Measurements from ENCODE around the gene VTCN1. TPM values are rescaled to one million over a fixed set of nuclear protein-coding genes. Genes with fewer than 3 reads are reported as not detected.
A peak's percentile ranks its signal among the peaks of the same experiment; 100 is the strongest.
"Not testable (repeated sequence)": the region's sequence is repeated elsewhere in the genome, so short reads cannot be mapped to it uniquely, and the experiment has no call there.

The VTCN1 gene, protein sequence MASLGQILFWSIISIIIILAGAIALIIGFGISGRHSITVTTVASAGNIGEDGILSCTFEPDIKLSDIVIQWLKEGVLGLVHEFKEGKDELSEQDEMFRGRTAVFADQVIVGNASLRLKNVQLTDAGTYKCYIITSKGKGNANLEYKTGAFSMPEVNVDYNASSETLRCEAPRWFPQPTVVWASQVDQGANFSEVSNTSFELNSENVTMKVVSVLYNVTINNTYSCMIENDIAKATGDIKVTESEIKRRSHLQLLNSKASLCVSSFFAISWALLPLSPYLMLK
- not detected for total RNA-seq

DNA sequence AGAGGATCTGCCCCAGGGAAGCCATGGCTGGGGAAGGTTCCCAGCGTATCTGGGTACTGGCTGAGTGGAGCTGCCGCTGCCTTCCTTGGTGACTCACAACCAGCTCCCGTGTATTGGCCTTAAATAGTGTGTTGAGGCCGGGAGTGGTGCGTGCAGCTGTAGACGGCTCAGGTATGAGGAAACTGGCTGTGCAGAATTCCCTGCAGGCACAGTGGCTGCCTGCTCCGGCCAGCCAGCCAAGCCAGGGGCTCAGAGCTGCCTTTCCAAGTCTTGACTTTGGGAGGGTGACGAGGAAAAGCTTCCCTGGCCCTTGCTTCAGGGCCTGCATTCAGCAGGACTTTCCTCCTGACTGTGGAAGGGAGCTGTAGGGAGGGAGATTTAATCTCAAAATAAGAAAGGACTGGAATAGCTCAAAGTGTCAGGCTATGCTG lies at the start of gene VTCN1:
TSS of gene VTCN1 (minus strand) at position 97 of the 431 bp plus-strand sequence. CDS start at position 25, 72 bp downstream.
- ATAC-seq (no peak), DNase-seq (ENCODE audit: low spot score) (no peak)
- intact Hi-C loops (cut with DNase I), result no loop called here

DNA sequence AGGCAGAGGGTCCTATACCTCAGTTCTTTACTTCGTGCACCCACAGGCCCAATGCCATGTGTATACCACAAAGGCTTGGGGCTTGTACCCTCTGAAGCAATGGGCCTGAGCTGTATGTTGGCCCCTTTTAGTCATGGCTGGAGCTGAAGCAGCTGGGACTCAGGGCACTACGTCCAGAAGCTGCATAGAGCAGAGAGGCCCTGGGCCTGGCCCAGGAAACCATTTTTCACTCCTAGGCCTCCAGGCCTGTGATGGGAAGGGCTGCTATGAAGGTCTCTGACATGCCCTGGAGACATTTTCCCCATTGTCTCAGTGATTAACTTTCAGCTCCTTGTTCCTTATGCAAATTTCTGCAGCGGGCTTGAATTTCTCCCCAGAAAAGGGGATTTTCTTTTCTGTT lies 48.1 kb upstream of the VTCN1 start:
- ATAC-seq, result no peak
- DNase-seq (ENCODE audit: low spot score), result no peak
- intact Hi-C loops (cut with DNase I), result no loop called here

DNA sequence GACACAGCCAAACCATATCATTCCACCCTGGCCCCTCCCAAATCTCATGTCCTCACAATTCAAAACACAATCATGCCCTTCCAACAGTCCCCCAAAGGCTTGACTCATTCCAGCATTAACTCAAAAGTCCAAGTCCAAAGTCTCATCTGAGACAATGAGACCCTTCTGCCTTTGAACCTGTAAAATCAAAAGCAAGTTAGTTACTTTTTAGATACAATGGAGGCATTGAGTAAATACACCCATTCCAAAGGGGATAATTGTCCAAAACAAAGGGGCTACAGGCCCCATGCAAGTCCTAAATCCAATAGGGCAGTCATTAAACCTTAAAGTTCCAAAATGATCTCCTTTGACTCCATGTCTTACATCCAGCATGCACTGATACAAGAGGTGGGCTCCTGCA lies 47.3 kb upstream of the VTCN1 start:
- DNase-seq (ENCODE audit: low spot score); intact Hi-C loops (cut with DNase I); ATAC-seq: not testable (repeated sequence)

DNA sequence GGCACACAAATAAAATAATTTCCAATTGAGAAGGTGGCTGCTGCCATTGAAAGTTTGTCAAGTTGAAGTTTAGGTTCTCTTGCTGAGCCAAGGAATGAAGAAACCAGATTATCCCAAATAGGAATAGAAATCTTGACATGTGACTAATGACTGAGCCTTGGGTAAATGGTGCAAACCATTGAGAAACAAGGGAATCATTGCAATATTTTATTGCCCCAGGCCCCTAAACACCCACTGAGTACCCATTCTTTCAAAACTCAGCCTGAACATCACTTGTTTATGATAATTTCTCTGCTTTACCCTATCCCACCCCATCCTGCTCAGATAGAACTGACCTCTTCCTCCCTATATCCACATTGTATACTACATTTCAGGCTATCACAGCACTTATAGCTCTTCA lies 46.6 kb upstream of the VTCN1 start:
- no peak for ATAC-seq
- intact Hi-C loops (cut with DNase I), result no loop called here
- no peak for DNase-seq (ENCODE audit: low spot score)

DNA sequence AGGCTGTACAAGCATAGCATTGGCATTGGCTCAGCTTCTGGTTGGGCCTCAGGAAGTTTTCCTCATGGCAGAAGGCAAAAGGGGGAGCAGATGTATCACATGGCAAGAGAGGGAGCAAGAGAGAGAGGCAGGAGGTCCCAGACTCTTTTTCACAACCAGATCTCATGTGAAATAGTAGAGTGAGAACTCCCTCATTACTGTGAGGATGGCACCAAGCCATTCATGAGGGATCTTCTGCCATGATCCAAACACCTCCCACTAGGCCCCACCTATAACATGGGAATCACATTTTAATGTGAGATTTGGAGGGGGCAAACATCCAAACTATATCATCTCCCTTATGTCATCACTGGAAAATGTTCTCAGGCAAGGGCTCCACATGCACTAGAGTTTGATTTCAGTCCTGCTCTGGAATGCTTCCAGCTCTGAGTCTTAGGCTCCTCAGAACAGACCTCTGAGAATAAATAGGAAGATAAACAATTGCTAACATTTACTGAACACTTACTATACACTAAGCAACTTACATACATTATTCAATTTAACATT lies 39.4 kb upstream of the VTCN1 start:
- DNase-seq (ENCODE audit: low spot score), result no peak
- intact Hi-C loops (cut with DNase I), result no loop called here
- ATAC-seq, result no peak

DNA sequence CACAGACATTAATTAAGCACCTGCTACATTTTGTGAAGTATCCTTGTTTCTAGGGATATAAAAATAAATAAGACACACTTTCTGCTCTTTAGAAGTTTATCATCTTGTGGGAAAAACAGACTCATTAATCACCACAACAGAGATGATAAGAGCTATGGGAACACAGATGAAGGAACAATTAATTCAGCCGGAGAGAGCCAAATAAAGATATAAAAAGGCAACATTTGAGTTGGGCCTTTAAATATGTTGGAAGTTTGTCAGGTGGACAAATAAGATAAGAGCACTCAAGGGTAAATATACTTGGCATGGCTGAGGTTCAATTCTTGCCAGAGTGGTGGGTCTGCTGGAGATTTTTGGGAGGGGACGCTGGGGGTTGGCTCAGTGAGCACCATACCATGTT lies 34.2 kb upstream of the VTCN1 start:
- DNase-seq (ENCODE audit: low spot score) (no peak), ATAC-seq (no peak)
- intact Hi-C loops (cut with DNase I), result no loop called here

DNA sequence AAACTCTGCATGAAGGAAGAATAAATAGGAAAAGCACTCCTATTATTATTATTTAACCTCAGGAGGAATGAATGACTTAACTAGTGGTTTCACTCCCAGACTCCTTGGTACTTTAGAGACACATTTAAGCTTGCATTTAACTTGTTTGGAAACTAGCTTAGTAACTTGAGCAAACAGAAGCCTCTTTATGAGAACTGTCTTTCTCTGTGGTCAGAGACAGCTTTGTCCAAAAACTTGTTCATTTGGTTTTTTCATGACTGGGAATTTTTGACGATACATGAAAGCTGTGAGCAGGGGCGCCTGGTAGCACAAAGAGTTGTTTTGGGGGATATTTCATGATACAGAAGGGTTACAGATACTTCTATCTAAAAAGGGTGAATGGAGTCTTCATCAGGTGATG lies 33.6 kb upstream of the VTCN1 start:
- ATAC-seq (no peak), DNase-seq (ENCODE audit: low spot score) (no peak)
- intact Hi-C loops (cut with DNase I), result no loop called here

DNA sequence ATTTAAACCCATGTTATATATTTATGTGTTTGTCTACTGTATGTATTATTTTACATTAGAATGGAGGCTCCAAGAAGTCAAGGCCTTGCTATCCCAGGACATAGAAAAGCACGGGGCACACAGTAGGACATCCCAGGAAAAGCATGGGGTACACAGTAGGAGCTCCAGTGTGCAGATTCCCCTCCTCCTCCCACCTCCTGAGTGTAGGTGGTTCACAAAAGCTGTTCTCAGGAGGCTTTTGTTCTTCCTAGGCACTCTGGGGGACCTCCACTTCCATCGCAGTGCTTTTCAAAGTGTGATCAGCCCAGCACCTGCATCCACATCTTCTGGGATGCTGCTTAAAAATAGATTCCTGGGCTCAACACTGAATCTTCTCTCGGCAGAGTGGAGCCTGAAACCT lies 30.8 kb upstream of the VTCN1 start:
- DNase-seq (ENCODE audit: low spot score), result no peak
- ATAC-seq, result no peak
- intact Hi-C loops (cut with DNase I), result no loop called here

DNA sequence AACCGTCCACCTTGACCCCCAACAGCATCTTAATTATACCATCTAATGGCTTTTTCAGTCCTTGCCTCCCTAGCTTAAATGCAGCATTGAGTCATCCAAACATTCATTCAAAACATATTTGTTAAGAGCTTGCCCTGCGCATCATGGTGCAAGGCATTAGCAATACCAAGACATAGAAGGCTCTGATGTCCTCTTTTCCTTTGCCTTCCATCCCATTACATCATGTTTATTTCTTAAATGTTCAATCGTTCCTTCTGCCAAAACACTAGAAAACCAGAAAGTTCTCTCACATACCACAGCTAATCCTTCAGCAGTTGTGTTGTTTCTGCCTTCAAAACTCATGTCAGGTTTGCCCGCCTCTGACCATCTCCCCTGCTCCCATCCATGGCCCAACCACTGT lies 29.8 kb upstream of the VTCN1 start:
- intact Hi-C loops (cut with DNase I), result no loop called here
- no peak for ATAC-seq
- DNase-seq (ENCODE audit: low spot score), result no peak

DNA sequence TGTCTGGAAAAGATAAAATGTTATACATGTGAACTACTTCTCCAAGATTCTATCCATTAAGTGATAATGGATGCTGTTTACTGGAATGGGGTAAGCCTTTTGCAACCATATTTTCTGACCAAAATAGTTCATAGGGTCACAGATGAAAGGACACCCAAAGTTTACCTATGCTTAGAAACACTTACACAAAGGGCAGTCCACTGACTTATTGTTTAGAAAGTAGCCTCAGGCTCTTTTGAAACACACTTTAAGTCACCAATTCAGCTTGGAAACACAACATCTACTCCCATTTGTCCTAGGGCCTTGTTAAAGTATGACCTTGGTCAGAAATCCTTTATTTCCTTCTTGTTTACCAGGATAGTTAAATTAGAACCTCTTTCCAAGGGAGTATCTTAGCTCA lies 28.7 kb upstream of the VTCN1 start:
- intact Hi-C loops (cut with DNase I), result no loop called here

DNA sequence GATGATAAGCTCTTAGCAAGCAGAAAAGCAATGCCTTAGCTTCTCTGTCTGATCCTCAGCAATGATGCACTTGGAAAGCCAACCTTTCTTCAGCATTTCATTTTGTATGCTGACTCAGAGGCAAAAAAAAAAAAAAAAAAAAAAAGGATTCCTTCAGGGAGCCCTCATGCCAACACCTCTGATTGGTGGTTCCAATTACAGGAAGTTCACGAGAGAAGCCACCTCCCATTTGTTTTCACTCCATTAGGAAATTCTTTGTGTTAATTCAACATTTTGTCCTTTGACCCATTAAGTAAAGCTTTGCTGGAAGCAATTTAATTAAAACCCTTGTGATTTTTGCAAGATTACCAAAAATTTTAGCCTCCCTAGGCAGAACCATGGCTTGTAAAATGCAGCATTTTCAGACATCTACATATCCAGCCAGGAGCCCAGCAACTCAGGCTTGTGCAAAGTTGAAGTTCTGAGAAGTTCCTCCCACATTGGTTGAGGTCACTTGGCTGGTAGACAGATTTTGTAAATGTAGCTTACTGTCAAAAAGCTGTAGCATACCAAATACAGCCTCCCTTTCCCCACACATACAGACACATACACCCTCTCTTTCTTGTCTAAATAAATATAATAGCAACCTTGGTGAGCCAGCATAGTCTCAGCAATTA lies 27.1 kb upstream of the VTCN1 start:
- no peak for DNase-seq (ENCODE audit: low spot score)
- intact Hi-C loops (cut with DNase I), result no loop called here
- ATAC-seq, result peak; percentile 59

More for the DNA sequence above, 28.7 kb upstream of the VTCN1 start:
- no peak for ATAC-seq
- DNase-seq (ENCODE audit: low spot score), result no peak

DNA sequence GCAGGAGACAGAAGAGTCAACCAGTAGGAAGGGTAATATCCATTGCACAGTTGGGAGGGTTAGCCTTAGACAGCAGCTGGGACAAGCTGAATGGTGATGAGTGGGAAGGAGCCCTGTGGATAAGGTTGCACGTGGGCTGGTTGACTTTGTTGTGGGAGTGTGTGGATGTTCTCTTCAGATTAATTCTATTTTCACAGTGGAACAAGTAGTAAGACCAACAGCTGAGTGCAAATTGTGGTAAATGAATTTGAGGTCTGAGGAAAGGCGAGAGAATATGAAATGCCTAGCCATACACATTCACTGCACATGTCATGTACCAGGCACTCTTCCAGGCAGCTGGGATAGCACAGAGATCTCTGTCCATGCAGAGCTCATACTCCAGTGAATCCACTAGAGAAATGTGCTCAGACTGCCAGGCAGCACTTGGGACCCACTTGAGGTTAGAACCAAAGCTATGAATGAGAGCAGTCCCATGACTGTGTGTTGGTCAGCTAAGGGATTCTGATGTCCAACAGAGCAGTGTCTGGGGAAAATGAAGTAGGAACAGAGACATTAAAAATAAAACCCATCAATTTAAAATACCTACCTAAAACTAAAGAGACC lies 25.2 kb upstream of the VTCN1 start:
- ATAC-seq (no peak), DNase-seq (ENCODE audit: low spot score) (no peak)
- intact Hi-C loops (cut with DNase I), result no loop called here

DNA sequence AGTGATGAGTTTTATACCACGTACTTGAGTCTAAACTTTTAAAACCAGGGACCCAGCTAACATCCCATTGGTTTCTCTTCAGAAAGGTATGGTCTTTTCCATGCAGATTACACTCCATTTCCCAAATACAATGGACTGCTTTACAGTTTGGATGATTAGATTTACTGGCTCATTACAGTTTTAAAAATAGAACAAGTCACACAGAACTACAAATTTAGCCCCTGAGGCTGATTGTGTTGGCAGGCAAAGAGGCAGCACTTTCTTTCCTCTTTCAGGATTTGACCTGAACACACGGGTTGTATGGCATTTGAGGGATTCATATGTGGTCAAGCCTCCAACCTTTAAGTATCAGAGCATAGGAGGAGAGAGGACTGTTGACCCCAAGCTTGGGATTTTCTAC lies 21.8 kb upstream of the VTCN1 start:
- intact Hi-C loops (cut with DNase I), result no loop called here
- DNase-seq (ENCODE audit: low spot score), result no peak
- ATAC-seq, result no peak

DNA sequence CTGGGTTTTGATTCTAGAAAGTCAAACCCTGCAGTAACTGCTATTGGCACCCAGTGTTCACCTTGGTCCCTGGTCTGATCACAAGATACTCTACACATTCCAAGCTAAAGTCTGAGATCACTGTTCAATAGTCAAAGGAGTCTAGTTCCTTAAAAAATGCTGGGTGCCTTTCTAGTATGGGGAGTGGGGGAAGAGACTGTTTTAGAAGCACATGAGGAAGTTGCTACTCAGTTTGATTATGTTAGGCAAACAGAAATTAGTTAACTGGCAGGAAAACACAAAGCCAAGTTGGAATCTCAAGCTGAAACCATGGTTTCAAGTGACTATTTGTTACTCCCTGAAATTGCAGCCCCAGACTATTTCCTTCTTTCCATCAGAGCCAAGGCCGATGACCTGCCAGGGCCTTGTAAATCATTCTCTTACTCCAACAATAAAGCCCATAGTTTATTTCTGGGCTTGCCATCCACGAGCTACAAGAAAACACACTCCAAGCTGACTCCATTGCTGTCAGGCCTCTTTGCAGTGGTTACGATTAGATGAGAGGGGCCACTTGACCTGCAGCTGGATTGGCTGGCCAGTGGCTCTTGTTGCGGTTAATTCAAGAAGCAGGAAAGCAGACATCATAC lies 21.1 kb upstream of the VTCN1 start:
- ATAC-seq, result no peak
- intact Hi-C loops (cut with DNase I), result no loop called here
- DNase-seq (ENCODE audit: low spot score), result no peak

DNA sequence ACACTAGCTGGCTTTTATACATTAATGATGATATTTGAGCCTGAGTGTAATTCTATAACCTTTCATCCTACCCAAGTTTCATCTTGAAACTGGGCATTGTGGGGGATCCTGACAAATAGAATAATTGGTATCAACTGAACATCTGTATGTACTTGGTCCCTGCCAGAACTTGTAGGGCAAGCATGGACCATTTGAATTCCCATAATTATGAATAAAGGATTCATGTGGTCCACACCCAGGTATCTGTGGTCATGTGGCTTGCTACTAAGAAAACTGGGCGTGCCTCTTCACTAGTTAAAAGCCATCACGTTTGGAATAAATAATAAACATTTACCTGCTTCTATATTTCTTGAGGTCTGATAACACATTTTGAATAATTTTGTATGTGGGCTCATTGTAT lies 20.6 kb upstream of the VTCN1 start:
- no peak for DNase-seq (ENCODE audit: low spot score)
- no peak for ATAC-seq
- intact Hi-C loops (cut with DNase I), result no loop called here

DNA sequence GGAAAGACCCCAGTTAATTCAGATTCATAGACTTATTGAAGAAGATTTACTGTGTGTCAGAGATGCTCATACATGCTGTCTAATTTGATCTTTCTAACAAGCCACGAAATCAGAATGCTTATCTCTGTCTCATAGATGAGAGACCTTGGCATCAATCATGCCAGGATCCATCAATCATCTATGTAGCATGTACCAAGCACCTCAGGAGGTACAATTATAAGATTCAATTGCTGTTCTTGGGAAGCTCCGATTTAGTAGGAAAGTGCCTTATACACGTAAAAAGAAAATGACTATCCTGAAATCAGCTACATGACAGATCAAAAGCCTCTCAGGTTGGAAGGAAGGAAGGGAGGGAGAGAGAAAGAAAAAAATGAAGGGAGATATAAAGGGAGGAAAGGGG lies 18.5 kb upstream of the VTCN1 start:
- intact Hi-C loops (cut with DNase I), result no loop called here
- DNase-seq (ENCODE audit: low spot score), result no peak
- no peak for ATAC-seq

DNA sequence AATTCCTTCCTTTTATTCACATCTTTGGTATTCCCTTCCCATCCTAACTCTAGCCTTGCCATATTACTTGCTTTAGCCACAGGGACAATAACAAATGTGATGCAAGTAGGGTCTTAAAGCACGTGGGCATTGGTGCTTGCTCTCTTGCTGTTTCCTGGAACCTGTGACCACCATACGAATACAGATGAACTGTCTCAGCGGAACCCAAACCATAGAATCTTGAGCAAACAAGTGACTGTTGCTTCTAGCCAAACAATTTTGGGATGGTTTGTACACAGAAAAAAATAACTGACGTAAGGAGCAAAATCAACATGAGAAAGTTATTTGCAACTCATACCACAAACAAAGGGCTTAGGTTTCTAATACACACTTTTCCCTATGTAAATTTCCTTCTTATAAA lies 15.2 kb upstream of the VTCN1 start:
- intact Hi-C loops (cut with DNase I), result no loop called here
- DNase-seq (ENCODE audit: low spot score) (no peak), ATAC-seq (no peak)

DNA sequence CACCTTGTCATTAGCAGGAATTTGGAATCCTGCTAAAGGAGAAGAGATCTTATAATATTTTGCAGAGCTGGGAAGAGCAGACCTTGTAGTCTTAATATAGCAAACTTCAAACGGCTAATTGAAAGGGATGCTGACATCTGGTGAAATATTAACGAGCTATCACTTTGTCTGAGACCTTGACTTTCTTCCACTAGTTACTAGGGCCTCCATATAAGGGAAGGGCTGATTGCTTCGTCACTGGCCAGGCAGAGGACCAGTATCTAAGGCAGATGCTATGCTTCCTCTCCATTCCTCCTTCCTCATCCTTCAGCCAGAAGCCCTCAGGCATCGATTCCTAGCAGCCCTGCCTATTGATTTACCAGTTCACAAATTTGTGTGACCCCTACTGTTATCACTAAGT lies 6.0 kb upstream of the VTCN1 start:
- DNase-seq (ENCODE audit: low spot score) (no peak), ATAC-seq (no peak)
- intact Hi-C loops (cut with DNase I), result no loop called here

DNA sequence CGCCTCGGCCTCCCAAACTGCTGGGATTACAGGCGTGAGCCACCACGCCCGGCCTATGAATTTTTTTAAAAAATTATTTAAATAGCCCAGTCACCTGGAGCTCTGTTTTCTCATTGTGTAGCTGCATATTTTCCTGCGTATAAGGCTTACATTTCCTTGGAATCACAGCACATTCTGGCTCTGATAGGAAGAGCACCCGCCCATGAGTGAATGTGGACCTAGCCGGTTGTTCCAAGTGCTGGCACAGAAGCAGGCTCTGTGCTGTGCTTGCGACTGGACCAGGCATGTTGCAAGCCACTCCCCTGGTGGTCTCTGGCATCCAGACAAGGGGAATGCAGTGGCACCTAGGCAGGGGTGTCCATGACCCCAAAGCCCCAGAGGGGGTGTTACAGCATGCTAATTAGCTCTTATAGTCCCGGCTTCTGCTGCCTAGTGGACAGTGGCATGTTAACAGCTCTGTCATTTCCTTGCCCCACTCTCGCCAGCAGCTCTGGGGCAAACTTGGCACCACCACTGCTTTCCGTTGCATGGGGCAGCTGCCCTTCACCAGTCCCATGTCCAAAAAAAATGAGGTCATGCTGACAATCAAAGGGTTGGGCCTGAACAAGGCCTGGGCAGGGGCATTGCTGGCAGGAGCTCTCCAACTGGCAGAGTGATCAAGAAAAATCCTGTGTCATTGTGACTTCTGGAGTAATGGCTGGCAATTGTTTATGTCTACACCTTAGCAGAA lies 5.2 kb upstream of the VTCN1 start:
- DNase-seq (ENCODE audit: low spot score), result no peak
- no peak for ATAC-seq
- intact Hi-C loops (cut with DNase I), result no loop called here

Data from sciatic nerve (tissue), 2 donors.